HepG2 (cell line): ENCODE measurements around the gene MARCHF4. TPM values are rescaled to one million over a fixed set of nuclear protein-coding genes. Genes with fewer than 3 reads are reported as not detected.

Source experiments
- ATF3 ChIP-seq: sonication (generic); formaldehyde crosslinking; IDR thresholded peaks from 2 replicates; pipeline ENCODE4 v1.4.0; 2020; ENCODE audit warnings: missing genetic modification reagents
- ATF7 ChIP-seq, 2 experiments: fragments of 450-650 bp in 1 of 2; sonication (generic) in 1 of 2; formaldehyde crosslinking in 1 of 2; IDR thresholded peaks; 2 replicates each; pipeline versions ENCODE4 v1.4.0 to v1.6.1; 2016 to 2020; ENCODE audit warnings: antibody characterized with exemption in 1 of 2, mild to moderate bottlenecking in 1 of 2, missing genetic modification reagents in 1 of 2
- CBX1 ChIP-seq: IDR thresholded peaks from one replicate; pipeline ENCODE4 v1.6.1; 2016; ENCODE audit warnings: antibody characterized with exemption, low read depth
- JUNB ChIP-seq: sonication (generic); formaldehyde crosslinking; IDR thresholded peaks from 2 replicates; pipeline ENCODE4 v1.8.0; 2022; ENCODE audit warnings: missing genetic modification reagents, mild to moderate bottlenecking, borderline replicate concordance
- JUND ChIP-seq: sonication (generic); formaldehyde crosslinking; IDR thresholded peaks from 2 replicates; pipeline ENCODE4 v1.8.0; 2022; ENCODE audit warnings: mild to moderate bottlenecking, missing genetic modification reagents
- KDM5A ChIP-seq: fragments of 200-600 bp; sonication (generic); IDR thresholded peaks from 2 replicates; pipeline ENCODE4 v1.7.0; 2018; ENCODE audit warnings: antibody characterized with exemption, mild to moderate bottlenecking, low read length, borderline replicate concordance
- KDM5B ChIP-seq: sonication (generic); formaldehyde crosslinking; IDR thresholded peaks from 2 replicates; pipeline ENCODE4 v1.4.0; 2020; ENCODE audit warnings: missing genetic modification reagents, mild to moderate bottlenecking, borderline replicate concordance
- KLF6 ChIP-seq: IDR thresholded peaks from 2 replicates; pipeline ENCODE4 v1.8.0; 2016; ENCODE audit warnings: missing biosample characterization, missing genetic modification reagents
- RARA ChIP-seq: IDR thresholded peaks from 2 replicates; pipeline ENCODE4 v1.6.1; 2016; ENCODE audit warnings: missing genetic modification reagents, missing compliant biosample characterization
- RNF219 ChIP-seq: sonication (generic); formaldehyde crosslinking; IDR thresholded peaks from 2 replicates; pipeline ENCODE4 v1.5.0; 2020; ENCODE audit warnings: mild to moderate bottlenecking, missing genetic modification reagents
- RXRA ChIP-seq: sonication (generic); formaldehyde crosslinking; IDR thresholded peaks from 2 replicates; pipeline ENCODE4 v1.5.1; 2020; ENCODE audit warnings: missing genetic modification reagents
- TEF ChIP-seq: sonication (generic); formaldehyde crosslinking; IDR thresholded peaks from 2 replicates; pipeline ENCODE4 v1.5.0; 2020; ENCODE audit warnings: missing genetic modification reagents
- ZBTB37 ChIP-seq: sonication (generic); formaldehyde crosslinking; IDR thresholded peaks from 2 replicates; pipeline ENCODE4 v1.4.0; 2020; ENCODE audit warnings: mild to moderate bottlenecking, missing genetic modification reagents
- ZNF33B ChIP-seq: sonication (generic); formaldehyde crosslinking; IDR thresholded peaks from 2 replicates; pipeline ENCODE4 v1.5.1; 2020; ENCODE audit warnings: mild to moderate bottlenecking, missing genetic modification reagents
- ZNF569 ChIP-seq: sonication (generic); formaldehyde crosslinking; IDR thresholded peaks from 2 replicates; pipeline ENCODE4 v1.5.0; 2020; ENCODE audit warnings: mild to moderate bottlenecking, missing genetic modification reagents, moderate library complexity, borderline replicate concordance
- ZNF609 ChIP-seq: sonication (generic); formaldehyde crosslinking; IDR thresholded peaks from 2 replicates; pipeline ENCODE4 v1.4.0; 2020; ENCODE audit warnings: mild to moderate bottlenecking, missing genetic modification reagents, borderline replicate concordance
- ZNF790 ChIP-seq: sonication (generic); formaldehyde crosslinking; IDR thresholded peaks from 2 replicates; pipeline ENCODE4 v1.8.0; 2022; ENCODE audit warnings: missing genetic modification reagents, mild to moderate bottlenecking, borderline replicate concordance
- ZNF841 ChIP-seq: sonication (generic); formaldehyde crosslinking; IDR thresholded peaks from 2 replicates; pipeline ENCODE4 v1.8.1; 2023; ENCODE audit warnings: missing genetic modification reagents, borderline replicate concordance
- polyA plus RNA-seq, 8 experiments: library from polyadenylated mRNA; depleted of rRNA in 3 of 8; stranded (reverse) in 7 of 8; unstranded in 1 of 8; fragments of >200 nt; fragmentation: Illumina TruSeq in 4 of 8; extraction: Trizol in 4 of 8; gene quantifications; 2 replicates each; pipeline versions ENCODE4 v1.2.1 to v1.2.3, GENCODE V29; 2011 to 2016; ENCODE audit warnings: low read depth in 4 of 8, missing spikeins in 1 of 8, mixed read lengths in 1 of 8; ENCODE audit not compliant: insufficient read depth in 1 of 8
- total RNA-seq, 5 experiments: library from RNA; depleted of rRNA; stranded (reverse); fragments of >200 nt; fragmentation: Illumina TruSeq; extraction: Trizol; gene quantifications; 2 replicates each; pipeline ENCODE4 v1.2.3, GENCODE V29; 2016; ENCODE audit warnings: low read depth in 1 of 5

Gene MARCHF4
- total and polyA plus RNA-seq, 2 of the 13 experiments (the other 11 are each of a cell fraction or from before 2014, with no cell fraction given), result not detected

- TF ChIP-seq ZNF609 (CRISPR knock-in tag), result no peak
- no peak for TF ChIP-seq CBX1
- no peak for TF ChIP-seq ZNF841
- TF ChIP-seq ZNF569, result no peak
- peak; percentile 34; the same call in 1 of the 2 replicates for TF ChIP-seq RXRA (CRISPR knock-in tag)
- no peak for TF ChIP-seq RNF219
- TF ChIP-seq KLF6, result no peak
- no peak for TF ChIP-seq KDM5A
- no peak for TF ChIP-seq ATF3 (CRISPR knock-in tag)
- no peak for TF ChIP-seq ZBTB37 (CRISPR knock-in tag)
- TF ChIP-seq KDM5B (CRISPR knock-in tag), result no peak; the same call in 1 of the 2 replicates
- TF ChIP-seq JUNB (CRISPR knock-in tag), result no peak
- TF ChIP-seq RARA (CRISPR knock-in tag), result peak; percentile 76
- no peak for TF ChIP-seq TEF
- no peak for TF ChIP-seq ZNF33B
- TF ChIP-seq ZNF790 (CRISPR knock-in tag), result no peak
- no peak for TF ChIP-seq JUND (CRISPR knock-in tag)
- no peak for TF ChIP-seq ATF7 (IDR thresholded peaks at IDR 0.05)
- no peak for TF ChIP-seq ATF7 (CRISPR knock-in tag; IDR thresholded peaks at IDR 0.05)
Observed at GRCh38 chr2:216414772-216415319, 42.6 kb upstream of the MARCHF4 start (continued).
